Thoracic aorta (tissue), 2 donors: ENCODE measurements around the gene DCTN3. TPM values are rescaled to one million over a fixed set of nuclear protein-coding genes. Genes with fewer than 3 reads are reported as not detected.

Source experiments
- ATAC-seq: fragments of 150-250 bp; one replicate; pipeline ENCODE4 v1.8.0; 2017; ENCODE audit warnings: low read depth; ENCODE audit not compliant: insufficient number of reproducible peaks, low FRiP score
- DNase-seq: peaks from one replicate; pipeline ENCODE4 v3.0.0-alpha.2; 2020; ENCODE audit warnings: low spot score
- H3K27ac ChIP-seq, 2 donors: fragments of 200-600 bp; sonication (generic); 1 replicate in 1 of 2; 2 replicates in 1 of 2; pipeline ENCODE4 v1.5.1; 2016; ENCODE audit warnings: mild to moderate bottlenecking in 2 of 2, moderate library complexity in 2 of 2
- H3K27me3 ChIP-seq: fragments of 200-600 bp; sonication (generic); replicated peaks from 2 replicates; pipeline ENCODE4 v1.6.0; 2016; ENCODE audit warnings: mild to moderate bottlenecking; ENCODE audit not compliant: insufficient read depth
- H3K36me3 ChIP-seq: fragments of 200-600 bp; sonication (generic); one replicate; pipeline ENCODE4 v1.5.1; 2016
- H3K4me1 ChIP-seq, 2 donors: fragments of 200-600 bp; sonication (generic); 1 replicate in 1 of 2; 2 replicates in 1 of 2; pipeline versions ENCODE4 v1.5.1 to v1.6.0; 2016; ENCODE audit warnings: low read depth in 2 of 2, mild to moderate bottlenecking in 1 of 2; ENCODE audit not compliant: control insufficient read depth in 1 of 2
- H3K4me3 ChIP-seq: fragments of 200-600 bp; sonication (generic); 2 replicates; pipeline ENCODE4 v1.5.1; 2016; ENCODE audit warnings: mild to moderate bottlenecking
- H3K9me3 ChIP-seq: fragments of 200-600 bp; sonication (generic); 2 replicates; pipeline ENCODE4 v1.5.1; 2016
- total RNA-seq, 2 donors: library from RNA; depleted of rRNA; stranded (reverse); fragments of >200 nt; gene quantifications; one replicate each; pipeline versions ENCODE4 v1.1.0 to v1.2.3, GENCODE V29; 2016
- TF ChIP-seq, protein P1 (sequence below): fragments of 200-600 bp; sonication (generic); IDR thresholded peaks from one replicate; pipeline ENCODE4 v1.5.1; 2019; ENCODE audit warnings: antibody characterized with exemption

The DCTN3 gene
- total RNA-seq, 2 donors from 2014 or later = 48.1 to 70.4 TPM

DNA sequence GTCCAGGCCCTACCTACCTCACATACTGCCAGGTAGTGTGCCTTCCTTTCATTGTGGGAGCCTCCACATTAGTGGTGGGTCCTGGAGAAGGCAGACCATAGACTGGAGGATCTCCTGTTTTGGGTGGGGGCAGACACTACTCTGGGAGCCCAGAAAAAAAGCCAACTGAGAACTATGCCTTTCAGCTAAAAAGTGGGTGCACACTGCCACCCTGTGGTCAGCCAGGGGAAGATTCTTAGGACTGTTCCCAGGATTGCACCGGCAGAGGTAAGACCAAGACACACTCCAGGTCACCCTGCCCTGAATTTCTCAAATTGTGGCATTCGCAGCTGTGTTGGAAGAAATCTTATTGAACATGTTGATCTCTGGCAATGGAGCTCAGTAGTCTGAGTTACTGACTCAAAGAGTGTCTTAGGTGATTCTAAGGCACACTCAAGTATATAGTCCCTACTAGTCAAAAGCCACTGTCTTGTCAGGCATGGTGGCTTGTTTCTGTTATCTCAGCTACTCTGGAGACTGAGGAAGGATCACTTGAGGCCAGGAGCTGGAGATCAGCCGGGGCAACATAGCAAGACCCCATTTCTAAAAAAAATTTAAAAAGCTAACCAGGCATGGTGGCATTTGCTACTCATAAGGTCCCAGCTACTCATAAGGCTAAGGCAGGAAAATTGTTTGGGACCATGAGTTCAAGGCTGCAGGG lies 13.7 kb upstream of the DCTN3 start:
- H3K36me3 ChIP-seq = no peaks in the 10 kb centered on the region
- DNase-seq = no peak
- TF ChIP-seq, protein P1, sequence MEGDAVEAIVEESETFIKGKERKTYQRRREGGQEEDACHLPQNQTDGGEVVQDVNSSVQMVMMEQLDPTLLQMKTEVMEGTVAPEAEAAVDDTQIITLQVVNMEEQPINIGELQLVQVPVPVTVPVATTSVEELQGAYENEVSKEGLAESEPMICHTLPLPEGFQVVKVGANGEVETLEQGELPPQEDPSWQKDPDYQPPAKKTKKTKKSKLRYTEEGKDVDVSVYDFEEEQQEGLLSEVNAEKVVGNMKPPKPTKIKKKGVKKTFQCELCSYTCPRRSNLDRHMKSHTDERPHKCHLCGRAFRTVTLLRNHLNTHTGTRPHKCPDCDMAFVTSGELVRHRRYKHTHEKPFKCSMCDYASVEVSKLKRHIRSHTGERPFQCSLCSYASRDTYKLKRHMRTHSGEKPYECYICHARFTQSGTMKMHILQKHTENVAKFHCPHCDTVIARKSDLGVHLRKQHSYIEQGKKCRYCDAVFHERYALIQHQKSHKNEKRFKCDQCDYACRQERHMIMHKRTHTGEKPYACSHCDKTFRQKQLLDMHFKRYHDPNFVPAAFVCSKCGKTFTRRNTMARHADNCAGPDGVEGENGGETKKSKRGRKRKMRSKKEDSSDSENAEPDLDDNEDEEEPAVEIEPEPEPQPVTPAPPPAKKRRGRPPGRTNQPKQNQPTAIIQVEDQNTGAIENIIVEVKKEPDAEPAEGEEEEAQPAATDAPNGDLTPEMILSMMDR = peak; percentile 84
- ATAC-seq = no peak
- no peak overlapping the region for H3K27ac ChIP-seq
- H3K9me3 ChIP-seq = no peaks in the 10 kb centered on the region
- H3K4me1 ChIP-seq = peaks cover 11 to 35% of the 10 kb centered on the region in 2 donors
- peaks cover 8% of the 10 kb centered on the region for H3K27me3 ChIP-seq
- H3K4me3 ChIP-seq = no peak overlapping the region

DNA sequence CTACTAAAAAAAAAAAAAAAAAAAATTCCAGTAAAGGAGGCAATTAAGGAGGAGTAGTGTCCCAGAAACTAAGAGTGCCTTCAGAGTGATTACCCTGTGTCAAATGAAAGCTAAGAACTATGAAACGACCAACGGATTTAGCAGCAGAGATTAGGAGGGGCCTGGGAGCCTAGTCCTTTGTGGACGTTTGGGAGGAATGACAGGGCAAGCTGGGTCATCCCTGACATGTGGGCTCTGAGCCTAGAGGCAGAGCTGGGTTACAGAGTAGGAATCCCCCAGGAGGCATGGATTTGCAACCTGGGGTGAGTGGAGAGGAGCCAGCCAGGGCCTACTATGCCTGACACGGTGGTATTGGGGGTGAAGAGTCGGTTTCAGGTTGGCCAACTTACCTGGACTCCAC lies 12.9 kb upstream of the DCTN3 start:
- no peak for DNase-seq
- no peak overlapping the region for H3K4me3 ChIP-seq
- H3K27me3 ChIP-seq = peaks cover 8% of the 10 kb centered on the region
- H3K9me3 ChIP-seq = no peaks in the 10 kb centered on the region
- no peak for ATAC-seq
- no peaks in the 10 kb centered on the region for H3K36me3 ChIP-seq
- no peak overlapping the region for H3K27ac ChIP-seq
- H3K4me1 ChIP-seq = peaks cover 7 to 38% of the 10 kb centered on the region in 2 donors
- TF ChIP-seq, protein P1 = no peak

DNA sequence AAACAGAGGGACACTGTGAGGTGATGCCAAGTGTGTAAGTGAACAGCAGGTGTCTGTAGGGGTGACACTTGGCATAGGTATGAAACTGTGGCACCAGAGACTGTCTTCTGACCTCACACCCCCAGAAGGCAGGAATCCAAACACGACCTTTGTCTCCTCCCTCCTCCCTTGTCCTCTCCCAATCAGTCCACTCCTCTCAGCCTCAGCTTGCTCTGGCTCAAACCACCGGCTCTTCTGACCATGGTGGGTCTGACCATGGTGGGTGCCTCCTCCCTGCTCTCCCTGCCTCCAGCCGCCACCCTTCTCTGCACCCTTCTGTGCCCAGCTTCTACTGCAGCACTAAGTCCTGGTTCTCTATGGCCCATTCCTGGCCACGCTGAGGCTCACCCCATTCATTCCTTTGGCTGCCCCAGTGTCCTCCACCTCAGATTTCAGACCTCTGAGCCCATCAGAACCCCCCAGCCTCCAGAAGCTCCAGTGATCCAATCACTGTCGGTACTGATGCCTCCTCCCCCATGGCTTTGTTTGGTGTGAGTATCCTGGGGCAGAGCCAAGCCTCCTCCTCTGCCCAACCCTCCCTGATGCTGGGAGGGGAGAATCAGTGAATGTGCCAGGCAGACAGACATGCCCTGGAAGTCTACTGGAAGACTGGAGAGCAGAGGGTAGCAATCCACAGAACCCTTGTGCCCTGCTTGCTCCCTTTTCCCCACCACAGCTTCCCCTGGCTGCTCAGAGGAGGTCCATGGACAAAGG lies 10.3 kb upstream of the DCTN3 start:
- Histone ChIP-seq H3K27me3 (peaks cover 13% of the 10 kb centered on the region), H3K4me1 (peaks cover 0 to 23% of the 10 kb centered on the region in 2 donors), H3K4me3 (no peak overlapping the region), H3K36me3 (no peaks in the 10 kb centered on the region), H3K27ac (no peak overlapping the region), H3K9me3 (no peaks in the 10 kb centered on the region)
- ATAC-seq (no peak), DNase-seq (no peak)
- TF ChIP-seq, protein P1 = no peak

DNA sequence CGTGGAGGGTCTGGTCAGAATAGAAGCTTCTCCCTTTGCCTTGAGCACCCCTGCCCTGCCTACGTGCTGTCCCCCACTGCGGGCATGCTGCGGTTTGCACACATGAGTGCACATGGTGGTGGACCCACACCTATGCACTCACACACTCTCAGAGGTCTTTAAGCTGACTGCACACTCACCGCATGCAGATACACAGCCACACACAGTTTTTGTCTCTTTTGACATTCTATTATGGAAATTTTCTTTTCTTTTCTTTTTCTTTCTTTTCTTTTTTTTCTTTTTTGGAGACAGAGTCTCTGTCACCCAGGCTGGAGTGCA lies 9.2 kb upstream of the DCTN3 start:
- H3K4me3 ChIP-seq = peak overlapping the region; percentile 61
- DNase-seq = no peak
- TF ChIP-seq, protein P1 = no peak
- H3K27me3 ChIP-seq = peaks cover 14% of the 10 kb centered on the region
- no peaks in the 10 kb centered on the region for H3K9me3 ChIP-seq
- H3K4me1 ChIP-seq = peaks cover 0 to 19% of the 10 kb centered on the region in 2 donors
- ATAC-seq = no peak
- no peak overlapping the region for H3K27ac ChIP-seq
- no peaks in the 10 kb centered on the region for H3K36me3 ChIP-seq

DNA sequence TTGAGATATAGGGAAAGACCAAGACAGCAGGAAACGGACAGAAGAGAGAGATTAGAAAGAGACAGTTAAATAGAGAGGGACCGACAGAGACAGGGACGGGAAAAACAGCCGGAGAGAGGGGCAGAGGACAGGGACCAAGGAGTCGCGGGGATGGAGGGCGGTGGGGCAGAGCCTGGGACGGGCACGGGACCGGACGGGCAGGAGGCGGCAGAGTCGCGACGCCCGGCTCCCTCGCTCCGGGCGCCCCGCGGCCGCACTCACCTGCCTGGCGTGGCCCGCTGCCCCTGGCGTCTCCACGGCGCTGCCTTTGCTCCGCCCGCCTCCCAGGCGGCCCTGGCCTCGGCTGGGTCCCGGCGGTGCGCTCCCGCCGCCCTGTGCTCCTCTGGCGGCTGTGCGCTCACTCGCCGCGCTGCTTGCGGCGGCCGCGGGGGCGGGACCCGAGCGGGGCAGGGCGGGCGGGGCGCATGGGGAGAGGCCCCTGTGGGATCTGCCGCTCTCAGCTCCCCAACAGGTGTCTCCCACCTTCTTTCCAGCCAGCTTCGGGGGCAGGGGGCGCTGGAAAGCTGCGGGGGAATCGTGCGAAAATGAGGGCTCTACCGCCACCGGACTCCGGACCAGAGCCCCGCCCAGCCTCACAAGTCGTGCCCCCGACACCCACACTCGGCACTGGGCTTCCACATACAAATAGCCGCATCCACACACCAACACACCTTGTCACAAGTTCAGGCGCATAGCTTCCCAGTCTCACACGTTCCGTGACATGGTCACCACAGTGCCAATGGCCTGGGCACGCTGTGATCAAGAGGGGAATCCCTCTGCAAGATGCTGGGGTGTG lies 8.6 kb upstream of the DCTN3 start, which contains the start of gene ARID3C:
ARID3C (minus strand) TSS at position 411 of the 835 bp plus-strand sequence. CDS start 1,052 bp downstream, outside the sequence.
- H3K36me3 ChIP-seq = no peaks in the 10 kb centered on the region
- TF ChIP-seq, protein P1 = no peak
- H3K27me3 ChIP-seq = peaks cover 20% of the 10 kb centered on the region
- H3K4me3 ChIP-seq = peak within 1 kb of the TSS; percentile 61
- ATAC-seq = no peak
- H3K4me1 ChIP-seq = peaks cover 0 to 21% of the 10 kb centered on the region in 2 donors
- no peak for DNase-seq
- H3K9me3 ChIP-seq = no peaks in the 10 kb centered on the region
- peak within 1 kb of the TSS in 1 of 2 donors; percentile 44 for H3K27ac ChIP-seq
